Duodenal mucosa (tissue), 2 donors: ENCODE data around the gene HSPB7.
"Not testable (repeated sequence)": the region's sequence is repeated elsewhere in the genome, so short reads cannot be mapped to it uniquely, and the experiment has no call there.

Source experiments
- H3K27ac ChIP-seq: one replicate; pipeline ENCODE4 v1.7.0; 2013; ENCODE audit warnings: low read depth, low read length
- H3K27me3 ChIP-seq, 2 donors: one replicate each; pipeline ENCODE4 v1.7.0; 2013; ENCODE audit warnings: low read length in 2 of 2, control low read depth in 1 of 2; ENCODE audit not compliant: insufficient read depth in 2 of 2, control insufficient read depth in 1 of 2
- H3K36me3 ChIP-seq, 2 donors: one replicate each; pipeline ENCODE4 v1.7.0; 2013; ENCODE audit warnings: low read length in 2 of 2, control low read depth in 1 of 2; ENCODE audit not compliant: insufficient read depth in 2 of 2, control insufficient read depth in 1 of 2
- H3K4me1 ChIP-seq, 2 donors: one replicate each; pipeline ENCODE4 v1.7.0; 2013; ENCODE audit warnings: low read length in 2 of 2, control low read depth in 1 of 2; ENCODE audit not compliant: insufficient read depth in 2 of 2, control insufficient read depth in 1 of 2
- H3K4me3 ChIP-seq, 2 donors: one replicate each; pipeline ENCODE4 v1.7.0; 2013; ENCODE audit warnings: low read length in 2 of 2, low read depth in 1 of 2
- H3K9ac ChIP-seq, 2 donors: one replicate each; pipeline ENCODE4 v1.7.0; 2013; ENCODE audit warnings: low read length in 2 of 2, low read depth in 1 of 2
- H3K9me3 ChIP-seq, 2 donors: one replicate each; pipeline ENCODE4 v1.7.0; 2013; ENCODE audit warnings: low read length in 2 of 2, control low read depth in 1 of 2; ENCODE audit not compliant: control insufficient read depth in 1 of 2

Gene HSPB7

GRCh38 chr1:16017461-16018303, at the start of gene HSPB7:
Gene HSPB7, minus strand, starts transcription at chr1:16018043. Its CDS starts 80 bp downstream, at chr1:16017963.
- Histone ChIP-seq H3K36me3 (no peaks in the 10 kb centered on the region), H3K4me3 (no peak within 1 kb of the TSS), H3K27me3 (no peaks in the 10 kb centered on the region), H3K27ac (peak within 1 kb of the TSS; percentile 66), H3K9ac (peak within 1 kb of the TSS in 1 of 2 donors; percentile 33), H3K9me3 (no peaks in the 10 kb centered on the region), H3K4me1 (peaks cover 9 to 12% of the 10 kb centered on the region in 2 donors)

- no peak overlapping the region for H3K27ac ChIP-seq
- no peak overlapping the region for H3K9ac ChIP-seq
- no peaks in the 10 kb centered on the region for H3K27me3 ChIP-seq
Measured at GRCh38 chr1:16067127-16067768, 49.4 kb upstream of the HSPB7 start.

DNA sequence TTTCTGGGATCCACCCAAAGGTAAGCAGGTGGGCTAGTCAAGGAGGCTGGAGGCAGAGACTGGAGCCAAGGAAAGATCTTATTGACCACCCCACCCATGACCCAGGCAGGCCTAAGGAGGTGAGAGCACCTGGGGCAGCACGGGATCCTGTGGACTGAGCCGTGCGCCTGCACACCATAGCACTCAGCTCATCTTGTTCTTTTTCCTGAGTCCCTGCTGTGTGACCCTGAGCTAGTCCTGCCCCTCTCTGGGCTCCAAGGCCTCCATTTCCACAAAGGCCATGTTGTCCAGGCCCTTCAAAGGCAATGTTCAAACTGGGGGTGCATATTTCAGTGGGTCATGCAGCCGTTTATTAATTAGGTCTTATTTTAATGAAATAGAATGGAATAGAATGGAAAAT, 48.4 kb upstream of the HSPB7 start:
- Histone ChIP-seq H3K36me3 (no peaks in the 10 kb centered on the region), H3K4me3 (no peak overlapping the region), H3K27ac (no peak overlapping the region), H3K4me1 (peaks cover 11 to 20% of the 10 kb centered on the region in 2 donors), H3K9me3 (no peaks in the 10 kb centered on the region), H3K9ac (no peak overlapping the region), H3K27me3 (no peaks in the 10 kb centered on the region)

More at GRCh38 chr1:16067127-16067768, 49.4 kb upstream of the HSPB7 start:
- no peaks in the 10 kb centered on the region for H3K36me3 ChIP-seq
- no peaks in the 10 kb centered on the region for H3K9me3 ChIP-seq
- H3K4me3 ChIP-seq: no peak overlapping the region
- peaks cover 11 to 20% of the 10 kb centered on the region in 2 donors for H3K4me1 ChIP-seq

- Histone ChIP-seq H3K9me3 (no peaks in the 10 kb centered on the region), H3K4me1 (peaks cover 11 to 15% of the 10 kb centered on the region in 2 donors), H3K27ac (no peak overlapping the region), H3K27me3 (no peaks in the 10 kb centered on the region), H3K4me3 (no peak overlapping the region), H3K9ac (no peak overlapping the region), H3K36me3 (no peaks in the 10 kb centered on the region)
Measured at GRCh38 chr1:16065269-16065576, 47.4 kb upstream of the HSPB7 start.

GRCh38 chr1:16064536-16065268, 46.9 kb upstream of the HSPB7 start:
- Histone ChIP-seq H3K27ac (no peak overlapping the region), H3K36me3 (no peaks in the 10 kb centered on the region)

GRCh38 chr1:16063921-16064320, 46.1 kb upstream of the HSPB7 start:
- no peaks in the 10 kb centered on the region for H3K36me3 ChIP-seq
- no peak overlapping the region for H3K4me3 ChIP-seq
- H3K27ac ChIP-seq: no peak overlapping the region
- no peaks in the 10 kb centered on the region for H3K27me3 ChIP-seq
- no peak overlapping the region for H3K9ac ChIP-seq
- H3K9me3 ChIP-seq: no peaks in the 10 kb centered on the region
- peaks cover 11 to 15% of the 10 kb centered on the region in 2 donors for H3K4me1 ChIP-seq

More at GRCh38 chr1:16064536-16065268, 46.9 kb upstream of the HSPB7 start:
- no peak overlapping the region for H3K9ac ChIP-seq
- no peaks in the 10 kb centered on the region for H3K27me3 ChIP-seq
- peaks cover 11 to 15% of the 10 kb centered on the region in 2 donors for H3K4me1 ChIP-seq
- no peaks in the 10 kb centered on the region for H3K9me3 ChIP-seq
- H3K4me3 ChIP-seq: no peak overlapping the region

GRCh38 chr1:16063226-16063829, 45.5 kb upstream of the HSPB7 start:
- H3K9ac ChIP-seq: no peak overlapping the region
- no peaks in the 10 kb centered on the region for H3K9me3 ChIP-seq
- no peaks in the 10 kb centered on the region for H3K27me3 ChIP-seq
- no peak overlapping the region for H3K27ac ChIP-seq
- no peaks in the 10 kb centered on the region for H3K36me3 ChIP-seq
- no peak overlapping the region for H3K4me3 ChIP-seq
- peaks cover 11 to 15% of the 10 kb centered on the region in 2 donors for H3K4me1 ChIP-seq

DNA sequence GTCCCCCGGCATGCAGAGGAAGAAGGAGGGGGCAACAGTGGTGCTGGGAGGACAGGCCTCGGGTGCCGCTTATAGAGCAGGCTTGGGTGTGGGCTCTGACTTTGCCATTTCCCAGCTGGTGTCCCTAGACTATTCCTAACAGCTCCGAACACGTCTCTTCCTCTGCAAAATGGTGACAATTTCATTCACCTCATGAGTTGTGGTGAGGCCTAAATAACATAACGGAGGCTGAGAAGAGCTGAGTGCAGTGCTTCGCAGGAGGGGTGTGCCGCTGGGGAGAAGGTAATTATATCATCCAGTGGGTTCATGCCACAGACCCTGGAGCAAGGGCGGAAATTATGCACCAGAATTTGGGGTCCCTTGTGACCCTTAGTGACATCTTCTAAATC, 44.8 kb upstream of the HSPB7 start:
- H3K9ac ChIP-seq, H3K27me3 ChIP-seq, H3K9me3 ChIP-seq, H3K27ac ChIP-seq, H3K36me3 ChIP-seq, H3K4me3 ChIP-seq: not testable (repeated sequence)
- H3K4me1 ChIP-seq: peaks cover 9 to 11% of the 10 kb centered on the region in 2 donors

DNA sequence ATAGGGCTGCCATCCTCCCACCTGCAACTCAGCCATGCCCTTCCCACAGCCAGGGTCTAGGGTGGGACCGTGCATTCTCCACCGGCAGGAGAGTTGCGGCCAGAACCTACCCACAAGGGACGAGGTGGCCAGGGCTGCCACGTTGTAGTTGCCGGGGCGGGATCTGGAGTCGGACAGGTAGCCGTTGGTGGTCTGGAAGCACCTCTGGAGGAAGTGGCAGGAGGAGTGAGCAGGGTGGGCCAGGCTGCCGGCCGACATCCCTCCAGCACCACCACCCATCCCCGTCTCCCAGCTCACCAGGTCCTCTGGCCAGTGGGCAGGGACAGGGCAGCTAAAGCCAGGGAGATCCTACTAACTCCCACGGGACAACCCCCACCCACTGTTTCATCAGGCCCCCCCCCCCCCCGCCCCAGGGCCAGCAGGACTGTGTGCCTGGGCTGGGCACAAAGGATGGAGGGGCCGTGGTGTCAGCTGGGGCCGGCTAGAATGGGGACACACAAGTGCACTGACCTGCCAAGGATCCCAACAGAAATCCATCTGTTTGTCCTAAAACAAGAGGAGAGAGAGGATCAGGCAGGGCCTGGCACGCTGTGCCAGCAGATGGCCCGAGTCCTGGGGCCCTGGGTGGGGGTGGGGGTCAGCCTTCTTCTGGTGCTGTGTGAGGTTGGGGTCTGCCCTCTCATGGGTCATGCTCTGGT, 44.3 kb upstream of the HSPB7 start:
- H3K27ac ChIP-seq, H3K9ac ChIP-seq, H3K36me3 ChIP-seq, H3K4me3 ChIP-seq, H3K4me1 ChIP-seq, H3K27me3 ChIP-seq, H3K9me3 ChIP-seq: not testable (repeated sequence)
